ENCODE results near the gene KANSL1.
"Not testable (repeated sequence)": the region's sequence is repeated elsewhere in the genome, so short reads cannot be mapped to it uniquely, and the experiment has no call there.

KANSL1 gene

DNA sequence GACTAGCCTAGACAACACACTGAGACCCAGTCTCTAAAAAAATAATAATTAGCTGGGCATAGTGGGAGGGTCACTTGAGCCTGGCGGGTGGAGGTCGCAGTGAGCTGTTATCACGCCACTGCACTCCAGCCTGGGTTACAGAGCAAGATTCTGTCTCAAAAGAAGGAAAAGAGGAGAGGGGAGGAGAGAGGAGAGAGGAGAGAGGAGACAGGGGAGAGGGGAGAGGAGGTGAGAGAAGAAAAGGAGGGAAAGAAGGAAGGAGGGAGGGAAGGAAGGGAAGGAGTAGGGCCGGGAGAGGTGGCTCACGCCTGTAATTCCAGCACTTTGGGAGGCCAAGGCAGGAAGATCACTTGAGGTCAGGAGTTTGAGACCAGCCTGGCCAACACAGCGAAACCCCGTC lies 9.8 kb downstream of the KANSL1 start:
- not testable (repeated sequence) for H2BK120ac ChIP-seq (ENCODE audit: low read depth, low read length); H3K4me2 ChIP-seq (ENCODE audit: low read length, poor library complexity, severe bottlenecking); H3K9me3 ChIP-seq (ENCODE audit: control insufficient read depth, low read length); H3K79me1 ChIP-seq (replicated peaks; ENCODE audit: low read length, poor library complexity, severe bottlenecking); DNase-seq; H2BK12ac ChIP-seq (ENCODE audit: low read length in 2 of 2); H3K9ac ChIP-seq (ENCODE audit: low read length); H3K36me3 ChIP-seq (ENCODE audit: control insufficient read depth in 1 of 2, insufficient read depth in 2 of 2, low read depth in 1 of 2, low read length in 2 of 2); H3K4me3 ChIP-seq (ENCODE audit: insufficient read depth in 1 of 2, low read depth in 1 of 2, low read length in 2 of 2); H3K27ac ChIP-seq (ENCODE audit: low read length, poor library complexity, severe bottlenecking); H3K4ac ChIP-seq (ENCODE audit: low read depth in 1 of 2, low read length in 2 of 2); H3K23ac ChIP-seq (ENCODE audit: low read length in 2 of 2); H2BK15ac ChIP-seq (ENCODE audit: low read depth, poor library complexity, severe bottlenecking); H3K18ac ChIP-seq (ENCODE audit: low read depth in 1 of 2, low read length in 2 of 2); H4K8ac ChIP-seq (ENCODE audit: low read length); H2AK5ac ChIP-seq (ENCODE audit: low read length, severe bottlenecking); H4K91ac ChIP-seq (ENCODE audit: low read length); H2BK5ac ChIP-seq (ENCODE audit: low read depth, low read length, poor library complexity, severe bottlenecking); H2AFZ ChIP-seq (ENCODE audit: low read depth, low read length); H3K14ac ChIP-seq (ENCODE audit: low read length in 2 of 2); H3K27me3 ChIP-seq (ENCODE audit: control insufficient read depth in 1 of 2, insufficient read depth in 1 of 2, low read length in 2 of 2)
- H3K4me1 ChIP-seq (ENCODE audit: control insufficient read depth, insufficient read depth, low read depth, low read length), result peaks cover 14% of the 10 kb centered on the region
- WGBS, result 83% methylated on average over 7 of the region's 7 CpGs

DNA sequence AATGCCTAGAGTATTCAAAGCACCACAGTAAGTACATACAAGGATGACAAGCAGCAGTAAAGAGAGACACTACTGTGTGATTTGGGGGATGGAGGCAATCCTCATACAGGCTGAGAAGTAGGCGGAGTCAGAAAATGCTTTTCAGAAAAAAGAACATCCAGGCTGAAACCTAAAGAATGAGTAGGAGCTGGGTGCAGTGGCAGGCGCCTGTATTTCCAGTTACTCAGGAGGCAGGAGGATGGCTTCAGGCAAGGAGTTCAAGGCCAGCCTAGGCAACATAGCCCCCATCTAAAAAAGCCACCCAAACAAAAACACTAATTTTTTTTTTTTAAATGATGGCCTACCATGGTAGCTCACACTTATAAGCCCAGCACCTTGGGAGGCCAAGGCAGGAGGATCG lies 10.3 kb downstream of the KANSL1 start:
- no peak overlapping the region for H3K4ac ChIP-seq (ENCODE audit: low read depth in 1 of 2, low read length in 2 of 2)
- no peak for DNase-seq
- H3K14ac ChIP-seq (ENCODE audit: low read length in 2 of 2), result no peak overlapping the region
- H2AFZ ChIP-seq (ENCODE audit: low read depth, low read length), result no peak overlapping the region
- no peak overlapping the region for H3K27ac ChIP-seq (ENCODE audit: low read length, poor library complexity, severe bottlenecking)
- H3K4me3 ChIP-seq (ENCODE audit: insufficient read depth in 1 of 2, low read depth in 1 of 2, low read length in 2 of 2), result no peak overlapping the region
- H4K8ac ChIP-seq (ENCODE audit: low read length), result no peak overlapping the region
- no peak overlapping the region for H2BK5ac ChIP-seq (ENCODE audit: low read depth, low read length, poor library complexity, severe bottlenecking)
- peaks cover 0 to 4% of the 10 kb centered on the region in 2 experiments for H3K36me3 ChIP-seq (ENCODE audit: control insufficient read depth in 1 of 2, insufficient read depth in 2 of 2, low read depth in 1 of 2, low read length in 2 of 2)
- H3K9ac ChIP-seq (ENCODE audit: low read length), result no peak overlapping the region
- no peak overlapping the region for H3K23ac ChIP-seq (ENCODE audit: low read length in 2 of 2)
- peaks cover 14% of the 10 kb centered on the region for H3K4me1 ChIP-seq (ENCODE audit: control insufficient read depth, insufficient read depth, low read depth, low read length)
- no peaks in the 10 kb centered on the region for H3K27me3 ChIP-seq (ENCODE audit: control insufficient read depth in 1 of 2, insufficient read depth in 1 of 2, low read length in 2 of 2)
- WGBS, result 91% methylated on average over 3 of the region's 3 CpGs
- no peak overlapping the region for H3K18ac ChIP-seq (ENCODE audit: low read depth in 1 of 2, low read length in 2 of 2)
- H2AK5ac ChIP-seq (ENCODE audit: low read length, severe bottlenecking), result no peak overlapping the region
- H2BK15ac ChIP-seq (ENCODE audit: low read depth, poor library complexity, severe bottlenecking), result no peak overlapping the region
- H2BK120ac ChIP-seq (ENCODE audit: low read depth, low read length), result no peak overlapping the region
- no peak overlapping the region for H4K91ac ChIP-seq (ENCODE audit: low read length)
- H3K9me3 ChIP-seq (ENCODE audit: control insufficient read depth, low read length), result no peaks in the 10 kb centered on the region
- no peaks in the 10 kb centered on the region for H3K79me1 ChIP-seq (replicated peaks; ENCODE audit: low read length, poor library complexity, severe bottlenecking)
- H3K4me2 ChIP-seq (ENCODE audit: low read length, poor library complexity, severe bottlenecking), result no peak overlapping the region
- H2BK12ac ChIP-seq (ENCODE audit: low read length in 2 of 2), result no peak overlapping the region

DNA sequence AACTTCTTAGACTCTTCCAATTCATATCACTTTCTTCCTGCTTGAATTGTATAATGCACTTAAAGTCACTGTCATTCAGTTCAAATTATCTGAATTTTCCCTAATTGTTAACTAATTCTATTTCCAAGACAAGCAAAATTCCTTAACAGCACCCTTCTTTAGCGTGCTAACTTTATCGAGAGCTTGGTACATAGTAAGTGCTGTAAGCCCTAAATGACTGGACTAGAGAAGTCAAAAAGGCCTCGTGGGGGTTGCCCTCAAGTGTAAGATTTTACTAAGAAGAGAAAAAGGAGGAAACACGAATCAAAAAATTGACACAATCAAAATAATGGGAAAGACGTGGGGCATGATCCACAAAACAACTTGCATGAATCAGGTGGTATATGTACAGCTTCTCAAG lies 11.3 kb downstream of the KANSL1 start:
- Histone ChIP-seq H2AFZ (ENCODE audit: low read depth, low read length) (no peak overlapping the region), H3K4me1 (ENCODE audit: control insufficient read depth, insufficient read depth, low read depth, low read length) (peaks cover 14% of the 10 kb centered on the region), H3K4ac (ENCODE audit: low read depth in 1 of 2, low read length in 2 of 2) (no peak overlapping the region), H2BK15ac (ENCODE audit: low read depth, poor library complexity, severe bottlenecking) (no peak overlapping the region), H2BK5ac (ENCODE audit: low read depth, low read length, poor library complexity, severe bottlenecking) (no peak overlapping the region), H2BK12ac (ENCODE audit: low read length in 2 of 2) (no peak overlapping the region), H4K8ac (ENCODE audit: low read length) (no peak overlapping the region), H3K4me3 (ENCODE audit: insufficient read depth in 1 of 2, low read depth in 1 of 2, low read length in 2 of 2) (no peak overlapping the region), H3K9ac (ENCODE audit: low read length) (no peak overlapping the region), H3K36me3 (ENCODE audit: control insufficient read depth in 1 of 2, insufficient read depth in 2 of 2, low read depth in 1 of 2, low read length in 2 of 2) (peaks cover 0 to 4% of the 10 kb centered on the region in 2 experiments), H3K18ac (ENCODE audit: low read depth in 1 of 2, low read length in 2 of 2) (no peak overlapping the region), H4K91ac (ENCODE audit: low read length) (no peak overlapping the region), H2AK5ac (ENCODE audit: low read length, severe bottlenecking) (no peak overlapping the region), H3K23ac (ENCODE audit: low read length in 2 of 2) (no peak overlapping the region), H3K4me2 (ENCODE audit: low read length, poor library complexity, severe bottlenecking) (no peak overlapping the region), H3K79me1 (replicated peaks; ENCODE audit: low read length, poor library complexity, severe bottlenecking) (no peaks in the 10 kb centered on the region), H3K27me3 (ENCODE audit: control insufficient read depth in 1 of 2, insufficient read depth in 1 of 2, low read length in 2 of 2) (no peaks in the 10 kb centered on the region), H3K27ac (ENCODE audit: low read length, poor library complexity, severe bottlenecking) (no peak overlapping the region), H3K14ac (ENCODE audit: low read length in 2 of 2) (no peak overlapping the region), H3K9me3 (ENCODE audit: control insufficient read depth, low read length) (no peaks in the 10 kb centered on the region), H2BK120ac (ENCODE audit: low read depth, low read length) (no peak overlapping the region)
- WGBS, result 88% methylated on average over 5 of the region's 5 CpGs
- DNase-seq, result no peak

DNA sequence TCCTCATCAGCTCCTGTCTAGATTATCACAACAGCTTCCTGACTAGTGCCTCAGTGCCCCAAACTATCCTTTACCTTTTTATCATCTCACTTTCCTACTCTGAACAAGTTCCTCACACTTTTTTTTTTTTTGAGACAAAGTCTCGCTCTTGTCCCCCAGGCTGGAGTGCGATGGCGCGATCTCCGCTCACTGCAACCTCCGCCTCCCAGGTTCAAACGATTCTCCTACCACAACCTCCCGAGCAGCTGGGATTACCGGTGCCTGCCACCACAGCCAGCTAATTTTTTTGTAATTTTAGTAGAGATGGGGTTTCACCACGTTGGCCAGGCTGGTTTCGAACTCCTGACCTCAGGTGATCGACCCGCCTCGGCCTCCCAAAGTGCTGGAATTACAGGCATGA lies 11.9 kb downstream of the KANSL1 start:
- DNase-seq; H3K4ac ChIP-seq (ENCODE audit: low read depth in 1 of 2, low read length in 2 of 2); H4K8ac ChIP-seq (ENCODE audit: low read length); H3K14ac ChIP-seq (ENCODE audit: low read length in 2 of 2); H2AFZ ChIP-seq (ENCODE audit: low read depth, low read length); H2AK5ac ChIP-seq (ENCODE audit: low read length, severe bottlenecking); H3K18ac ChIP-seq (ENCODE audit: low read depth in 1 of 2, low read length in 2 of 2); H3K9me3 ChIP-seq (ENCODE audit: control insufficient read depth, low read length); H3K4me2 ChIP-seq (ENCODE audit: low read length, poor library complexity, severe bottlenecking); H3K23ac ChIP-seq (ENCODE audit: low read length in 2 of 2); H3K27ac ChIP-seq (ENCODE audit: low read length, poor library complexity, severe bottlenecking); H2BK5ac ChIP-seq (ENCODE audit: low read depth, low read length, poor library complexity, severe bottlenecking); H2BK12ac ChIP-seq (ENCODE audit: low read length in 2 of 2); H3K27me3 ChIP-seq (ENCODE audit: control insufficient read depth in 1 of 2, insufficient read depth in 1 of 2, low read length in 2 of 2); H4K91ac ChIP-seq (ENCODE audit: low read length); H2BK120ac ChIP-seq (ENCODE audit: low read depth, low read length); H3K9ac ChIP-seq (ENCODE audit: low read length); H3K36me3 ChIP-seq (ENCODE audit: control insufficient read depth in 1 of 2, insufficient read depth in 2 of 2, low read depth in 1 of 2, low read length in 2 of 2); H3K79me1 ChIP-seq (replicated peaks; ENCODE audit: low read length, poor library complexity, severe bottlenecking); H3K4me3 ChIP-seq (ENCODE audit: insufficient read depth in 1 of 2, low read depth in 1 of 2, low read length in 2 of 2); H2BK15ac ChIP-seq (ENCODE audit: low read depth, poor library complexity, severe bottlenecking): not testable (repeated sequence)
- 93% methylated on average over 14 of the region's 14 CpGs for WGBS
- H3K4me1 ChIP-seq (ENCODE audit: control insufficient read depth, insufficient read depth, low read depth, low read length), result peaks cover 14% of the 10 kb centered on the region

Measured in mesenchymal stem cell (in vitro differentiated cells and primary cell).